AG04449 (cell line): Measurements from ENCODE around the gene GM2A.

Experiments used
- CTCF ChIA-PET: fragments of 350-600 bp; formaldehyde crosslinking; extraction: SDS; loops from one replicate; lab custom pipeline; 2021; ENCODE audit warnings: antibody characterized with exemption; lab: Yijun Ruan, JAX
- POLR2A ChIA-PET: fragments of 400-600, 350-600 bp; formaldehyde crosslinking; extraction: SDS; loops from one replicate; lab custom pipeline; 2020; ENCODE audit warnings: antibody characterized with exemption, inconsistent platforms; lab: Yijun Ruan, JAX
- DNase-seq: peaks from one replicate; pipeline ENCODE4 v3.0.0-alpha.2; 2010; ENCODE audit warnings: low read depth, low spot score
- H3K4me3 ChIP-seq: 2 replicates; pipeline ENCODE4 v1.5.1; 2011; ENCODE audit warnings: low read depth, mild to moderate bottlenecking, control low read depth, low read length
- CTCF ChIP-seq: IDR thresholded peaks from one replicate; pipeline ENCODE4 v1.5.1; 2011; ENCODE audit warnings: mild to moderate bottlenecking, moderate library complexity, low read length, control low read depth, inconsistent platforms; ENCODE audit not compliant: insufficient read depth; ENCODE audit errors: missing control alignments

GM2A gene

GRCh38 chr5:151258201-151258611, 5.2 kb downstream of the GM2A start:
- H3K4me3 ChIP-seq = no peak overlapping the region
- ChIA-PET POLR2A (no interaction called here), CTCF (no interaction called here)
- DNase-seq = no peak
- TF ChIP-seq CTCF = no peak

- ChIA-PET POLR2A (no interaction called here), CTCF (no interaction called here)
- no peak for DNase-seq
- no peak overlapping the region for H3K4me3 ChIP-seq
- no peak for TF ChIP-seq CTCF
Measured at GRCh38 chr5:151258816-151259215, 5.8 kb downstream of the GM2A start.

- no peak for DNase-seq
- no peak overlapping the region for H3K4me3 ChIP-seq
- TF ChIP-seq CTCF = no peak
- POLR2A ChIA-PET = no interaction called here
- CTCF ChIA-PET = no interaction called here
Measured at GRCh38 chr5:151259931-151260330, 6.9 kb downstream of the GM2A start.

GRCh38 chr5:151262532-151262931, 9.5 kb downstream of the GM2A start:
- DNase-seq = no peak
- CTCF ChIA-PET = interaction anchor here (0.9 kb wide), 1 partner anchor 196 kb away, joined by 3 read pairs; no protein-coding TSS in a partner anchor
- H3K4me3 ChIP-seq = no peak overlapping the region
- TF ChIP-seq CTCF = no peak
- POLR2A ChIA-PET = no interaction called here

GRCh38 chr5:151264113-151264512, 11.1 kb downstream of the GM2A start:
- DNase-seq = no peak
- TF ChIP-seq CTCF = no peak
- H3K4me3 ChIP-seq = no peak overlapping the region
- ChIA-PET CTCF (interaction anchor here (0.7 kb wide), 1 partner anchor 10 kb away, joined by 3 read pairs; no protein-coding TSS in a partner anchor), POLR2A (interaction anchor here (0.7 to 1.4 kb wide), 2 partner anchors 11 to 283 kb away, joined by 3 to 5 read pairs; partner anchors contain the start of gene GM2A)

GRCh38 chr5:151267491-151268260, 14.7 kb downstream of the GM2A start:
- ChIA-PET POLR2A (no interaction called here), CTCF (no interaction called here)
- TF ChIP-seq CTCF = no peak
- no peak overlapping the region for H3K4me3 ChIP-seq
- no peak for DNase-seq
